Body of pancreas (tissue), 4 donors: Measurements from ENCODE around the gene MAML2. TPM values are rescaled to one million over a fixed set of nuclear protein-coding genes. Genes with fewer than 3 reads are reported as not detected.

Source experiments
- ATAC-seq: fragments of 150-250 bp; one replicate; pipeline ENCODE4 v1.9.1; 2016
- DNase-seq, 4 donors: peaks; one replicate each; pipeline ENCODE4 v3.0.0-alpha.2; 2019
- H3K27ac ChIP-seq, 4 donors: fragments of 200-600 bp; sonication (generic); 1 replicate in 3 of 4; 2 replicates in 1 of 4; pipeline versions ENCODE4 v1.5.1 to v1.6.1; 2016 to 2019; ENCODE audit warnings: mild to moderate bottlenecking in 1 of 4, mixed read lengths in 1 of 4, moderate library complexity in 1 of 4
- H3K27me3 ChIP-seq, 2 donors: fragments of 200-600 bp; sonication (generic); one replicate each; pipeline ENCODE4 v1.6.0; 2016; ENCODE audit warnings: mild to moderate bottlenecking in 1 of 2
- H3K36me3 ChIP-seq, 2 donors: fragments of 200-600 bp; sonication (generic); replicated peaks in 1 of 2; 2 replicates each; pipeline ENCODE4 v1.5.1; 2016; ENCODE audit warnings: low read depth in 2 of 2; ENCODE audit not compliant: insufficient read depth in 1 of 2
- H3K4me1 ChIP-seq: fragments of 200-600 bp; sonication (generic); one replicate; pipeline ENCODE4 v1.6.0; 2016
- H3K4me3 ChIP-seq, 2 donors: fragments of 200-600 bp; sonication (generic); 1 replicate in 1 of 2; 2 replicates in 1 of 2; pipeline ENCODE4 v1.5.1; 2016 to 2019
- H3K9me3 ChIP-seq, 3 donors: fragments of 200-600 bp; sonication (generic); 1 replicate in 2 of 3; 2 replicates in 1 of 3; pipeline ENCODE4 v1.5.1; 2016
- CTCF ChIP-seq, 7 experiments: fragments of 450-650 bp in 4 of 7; fragments of 200-600 bp in 3 of 7; sonication (generic) in 3 of 7; IDR thresholded peaks; one replicate each; pipeline ENCODE4 v1.5.1; 2016 to 2019; ENCODE audit warnings: antibody characterized with exemption in 7 of 7
- POLR2A ChIP-seq, 3 donors: fragments of 450-650 bp; IDR thresholded peaks; one replicate each; pipeline ENCODE4 v1.6.1; 2016; ENCODE audit warnings: antibody characterized with exemption in 3 of 3, mild to moderate bottlenecking in 2 of 3
- WGBS, 2 donors: methylation state at CpG; one replicate each; pipeline ENCODE4 v1.1.5; 2017; 5-methylcytosine and 5-hydroxymethylcytosine counted together
- intact Hi-C: fragments of 100-400 bp; cut with DNase I; formaldehyde crosslinking; loops from one replicate; pipeline ENCODE4 v1.15.1; 2023
- total RNA-seq, 2 donors: library from RNA; depleted of rRNA; stranded (reverse); fragments of >200 nt; gene quantifications; one replicate each; pipeline ENCODE4 v1.1.0, GENCODE V29; 2016

The MAML2 gene
- total RNA-seq, 2 donors from 2014 or later = 7.9 to 9.9 TPM

- no peak for DNase-seq
- Histone ChIP-seq H3K4me1 (peaks cover 30% of the 10 kb centered on the region), H3K36me3 (no peaks in the 10 kb centered on the region), H3K4me3 (no peak overlapping the region), H3K9me3 (no peaks in the 10 kb centered on the region), H3K27ac (peak overlapping the region in 3 of 4 donors; percentile 46 to 67 (median 62)), H3K27me3 (no peaks in the 10 kb centered on the region)
- WGBS, 2 donors = 61% methylated on average over 11 of the region's 11 CpGs
- ATAC-seq = no peak
- intact Hi-C loops = no loop called here
- TF ChIP-seq CTCF (IDR thresholded peaks at IDR 0.05) (no peak), POLR2A (IDR thresholded peaks at IDR 0.05) (no peak)
Observed at GRCh38 chr11:96074551-96075310, 268.3 kb downstream of the MAML2 start.

GRCh38 chr11:96073536-96073935, 269.5 kb downstream of the MAML2 start:
- ATAC-seq (peak; percentile 86), DNase-seq (peak in 1 of 4 donors; percentile 35)
- intact Hi-C loops = no loop called here
- Histone ChIP-seq H3K27ac (peak overlapping the region; percentile 42 to 67 (median 64)), H3K4me3 (no peak overlapping the region), H3K36me3 (no peaks in the 10 kb centered on the region), H3K4me1 (peaks cover 30% of the 10 kb centered on the region), H3K27me3 (no peaks in the 10 kb centered on the region), H3K9me3 (no peaks in the 10 kb centered on the region)
- TF ChIP-seq CTCF (IDR thresholded peaks at IDR 0.05) (no peak), POLR2A (IDR thresholded peaks at IDR 0.05) (no peak)
- 31 to 40% methylated on average over 6 of the region's 6 CpGs for WGBS, 2 donors

GRCh38 chr11:96072592-96072991, 270.4 kb downstream of the MAML2 start:
- Histone ChIP-seq H3K27me3 (no peaks in the 10 kb centered on the region), H3K36me3 (no peaks in the 10 kb centered on the region), H3K4me3 (no peak overlapping the region), H3K4me1 (peaks cover 37% of the 10 kb centered on the region), H3K9me3 (no peaks in the 10 kb centered on the region), H3K27ac (peak overlapping the region in 2 of 4 donors; percentile 62 to 67)
- ATAC-seq (no peak), DNase-seq (no peak)
- 87 to 90% methylated on average over 7 of the region's 7 CpGs for WGBS, 2 donors
- intact Hi-C loops = no loop called here
- no peak for TF ChIP-seq POLR2A (IDR thresholded peaks at IDR 0.05)
- TF ChIP-seq CTCF (IDR thresholded peaks at IDR 0.05) = no peak

GRCh38 chr11:96070453-96070852, 272.5 kb downstream of the MAML2 start:
- Histone ChIP-seq H3K36me3 (no peaks in the 10 kb centered on the region), H3K4me1 (peaks cover 25% of the 10 kb centered on the region), H3K27ac (peak overlapping the region in 1 of 4 donors; percentile 12), H3K27me3 (no peaks in the 10 kb centered on the region), H3K4me3 (no peak overlapping the region), H3K9me3 (no peaks in the 10 kb centered on the region)
- 57 to 81% methylated on average over 5 to 8 of the region's 8 CpGs for WGBS, 2 donors
- TF ChIP-seq POLR2A (IDR thresholded peaks at IDR 0.05) = no peak
- no peak for TF ChIP-seq CTCF (IDR thresholded peaks at IDR 0.05)
- intact Hi-C loops = no loop called here
- no peak for ATAC-seq
- DNase-seq = no peak

- H3K4me3 ChIP-seq = no peak overlapping the region
- H3K4me1 ChIP-seq = peaks cover 9% of the 10 kb centered on the region
- TF ChIP-seq POLR2A (IDR thresholded peaks at IDR 0.05) (no peak), CTCF (IDR thresholded peaks at IDR 0.05) (no peak)
- no peaks in the 10 kb centered on the region for H3K9me3 ChIP-seq
- no peaks in the 10 kb centered on the region for H3K27me3 ChIP-seq
- ATAC-seq (no peak), DNase-seq (no peak)
- WGBS, 2 donors = 57 to 66% methylated on average over 3 of the region's 3 CpGs
- no peaks in the 10 kb centered on the region for H3K36me3 ChIP-seq
- intact Hi-C loops = no loop called here
- no peak overlapping the region for H3K27ac ChIP-seq
Observed at GRCh38 chr11:96067160-96067559, 275.8 kb downstream of the MAML2 start.
